SH-SY5Y (cell line): Measurements from ENCODE around the gene SNX30.

Experiments
- GATA2 ChIP-seq: IDR thresholded peaks from 2 replicates; pipeline ENCODE4 v1.6.1; 2011; ENCODE audit warnings: mild to moderate bottlenecking, low read depth, low read length
- GATA3 ChIP-seq: IDR thresholded peaks from 2 replicates; pipeline ENCODE4 v1.6.1; 2011; ENCODE audit warnings: low read depth, mild to moderate bottlenecking, low read length, moderate library complexity

GRCh38 chr9:112884721-112885120, 134.2 kb downstream of the SNX30 start:
- TF ChIP-seq GATA2 (no peak), GATA3 (no peak)
